H1 (cell line): ENCODE data around the gene SLC35E1.

ENCODE experiments used
- ATF2 ChIP-seq: IDR thresholded peaks from 2 replicates; pipeline ENCODE4 v1.6.1; 2012; ENCODE audit warnings: low read length, inconsistent platforms
- BACH1 ChIP-seq: IDR thresholded peaks from 2 replicates; pipeline ENCODE4 v1.6.1; 2012; ENCODE audit warnings: low read length, improper control_type of control experiment
- CTCF ChIP-seq, 3 experiments: IDR thresholded peaks; 1 replicate in 2 of 3; 2 replicates in 1 of 3; pipeline versions ENCODE4 v1.5.1 to v1.6.1; 2011; ENCODE audit warnings: low read length in 3 of 3, mild to moderate bottlenecking in 3 of 3, inconsistent platforms in 2 of 3, low read depth in 1 of 3, moderate library complexity in 1 of 3; ENCODE audit not compliant: insufficient read depth in 1 of 3; ENCODE audit errors: control extremely low read depth in 1 of 3
- MAFK ChIP-seq: IDR thresholded peaks from 2 replicates; pipeline ENCODE4 v1.6.1; 2012; ENCODE audit warnings: low read depth, mild to moderate bottlenecking, improper control_type of control experiment, low read length
- RAD21 ChIP-seq, 2 experiments: IDR thresholded peaks in 1 of 2; conservative IDR thresholded peaks in 1 of 2; 2 replicates each; pipeline ENCODE4 v1.6.1; 2011; ENCODE audit warnings: low read depth in 2 of 2, low read length in 2 of 2, improper control_type of control experiment in 1 of 2, inconsistent platforms in 1 of 2, mild to moderate bottlenecking in 1 of 2, moderate library complexity in 1 of 2
- SIN3A ChIP-seq, 2 experiments: IDR thresholded peaks in 1 of 2; conservative IDR thresholded peaks in 1 of 2; 2 replicates each; pipeline ENCODE4 v1.6.1; 2011 to 2012; ENCODE audit warnings: low read length in 2 of 2, improper control_type of control experiment in 1 of 2, low read depth in 1 of 2, mild to moderate bottlenecking in 1 of 2

DNA sequence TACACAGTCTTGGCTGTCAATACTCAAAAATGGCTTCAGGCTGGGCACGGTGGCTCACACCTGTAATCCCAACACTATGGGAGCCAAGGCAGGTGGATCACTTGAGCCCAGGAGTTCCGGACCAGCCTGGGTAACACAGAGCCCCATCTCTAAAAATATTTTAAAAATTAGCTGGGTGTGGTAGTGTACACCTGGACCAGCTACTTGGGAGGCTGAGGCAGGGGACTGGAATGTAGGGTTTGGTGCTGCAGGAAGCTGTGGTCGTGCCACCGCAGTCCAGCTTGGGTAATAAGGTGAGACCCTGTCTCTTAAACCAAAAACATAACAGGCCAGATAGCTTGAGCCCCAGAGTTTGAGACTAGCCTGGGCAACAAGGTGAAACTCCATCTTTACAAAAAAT, 23.3 kb downstream of the SLC35E1 start:
- TF ChIP-seq RAD21 (IDR thresholded peaks at IDR 0.05 in 1 of 2, conservative IDR thresholded peaks at IDR 0.05 in 1 of 2; ENCODE audit: low read depth in 2 of 2, low read length in 2 of 2), result no peak
- no peak for TF ChIP-seq BACH1
- TF ChIP-seq CTCF (IDR thresholded peaks at IDR 0.05; ENCODE audit: control extremely low read depth in 1 of 3, insufficient read depth in 1 of 3, low read depth in 1 of 3, low read length in 3 of 3), result no peak
- TF ChIP-seq ATF2, result no peak
- TF ChIP-seq SIN3A (conservative IDR thresholded peaks at IDR 0.05 in 1 of 2, IDR thresholded peaks at IDR 0.05 in 1 of 2; ENCODE audit: low read depth in 1 of 2, low read length in 2 of 2), result no peak
- TF ChIP-seq MAFK, result no peak
